HG03378 (cell line): Measurements from ENCODE around the gene OR8B3.
"Not testable (repeated sequence)": the region's sequence is repeated elsewhere in the genome, so short reads cannot be mapped to it uniquely, and the experiment has no call there.

ENCODE experiments used
- ATAC-seq: cut with Tn5 transposase; IDR thresholded peaks from one replicate; pipeline ENCODE4 v1.9.1; 2021; ENCODE audit warnings: mild to moderate bottlenecking, moderate library complexity; ENCODE audit not compliant: unreplicated experiment

The OR8B3 gene, protein sequence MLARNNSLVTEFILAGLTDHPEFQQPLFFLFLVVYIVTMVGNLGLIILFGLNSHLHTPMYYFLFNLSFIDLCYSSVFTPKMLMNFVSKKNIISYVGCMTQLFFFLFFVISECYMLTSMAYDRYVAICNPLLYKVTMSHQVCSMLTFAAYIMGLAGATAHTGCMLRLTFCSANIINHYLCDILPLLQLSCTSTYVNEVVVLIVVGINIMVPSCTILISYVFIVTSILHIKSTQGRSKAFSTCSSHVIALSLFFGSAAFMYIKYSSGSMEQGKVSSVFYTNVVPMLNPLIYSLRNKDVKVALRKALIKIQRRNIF

DNA sequence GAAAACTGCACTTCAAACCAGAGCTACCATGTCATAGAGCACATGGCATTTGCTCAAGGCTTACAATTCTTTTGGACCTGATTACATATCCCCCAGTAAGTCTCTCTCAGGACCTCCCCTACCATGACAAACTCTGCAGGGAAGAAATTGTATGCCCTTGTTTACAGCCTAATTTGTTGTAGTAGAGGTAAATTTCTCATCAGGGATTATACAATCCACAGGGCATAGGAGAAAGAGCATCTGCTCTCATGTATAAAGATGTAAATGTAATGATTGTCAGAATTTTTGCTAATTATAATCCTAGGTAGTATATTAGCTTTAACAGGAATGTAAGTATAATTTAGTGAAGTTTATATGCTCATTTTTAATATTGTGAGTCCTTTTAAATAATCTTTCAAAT lies at the start of gene OR8B3:
Gene OR8B3, minus strand, starts transcription at position 101 of the 400 bp plus-strand sequence. CDS start 1,673 bp downstream, outside the sequence.
- ATAC-seq: no peak

DNA sequence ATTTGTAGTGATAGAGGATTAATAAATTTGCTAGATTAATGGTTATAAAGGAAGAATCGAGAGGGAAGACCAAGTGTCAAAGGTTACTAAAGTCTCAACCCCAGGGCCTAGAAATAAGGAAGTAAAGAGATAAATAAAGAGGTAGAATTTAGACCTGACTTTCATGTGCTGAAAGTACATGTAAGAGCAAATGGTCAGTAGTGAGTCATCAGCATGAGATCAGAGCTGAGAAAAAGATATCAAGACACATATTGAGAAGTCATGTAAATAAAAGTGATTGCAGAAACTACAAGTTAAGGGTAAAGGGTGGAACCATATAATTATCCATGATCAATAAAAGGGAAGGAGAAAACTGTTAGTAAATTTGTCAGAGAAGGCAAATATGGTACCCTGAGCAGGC lies 48.1 kb upstream of the OR8B3 start:
- no peak for ATAC-seq

DNA sequence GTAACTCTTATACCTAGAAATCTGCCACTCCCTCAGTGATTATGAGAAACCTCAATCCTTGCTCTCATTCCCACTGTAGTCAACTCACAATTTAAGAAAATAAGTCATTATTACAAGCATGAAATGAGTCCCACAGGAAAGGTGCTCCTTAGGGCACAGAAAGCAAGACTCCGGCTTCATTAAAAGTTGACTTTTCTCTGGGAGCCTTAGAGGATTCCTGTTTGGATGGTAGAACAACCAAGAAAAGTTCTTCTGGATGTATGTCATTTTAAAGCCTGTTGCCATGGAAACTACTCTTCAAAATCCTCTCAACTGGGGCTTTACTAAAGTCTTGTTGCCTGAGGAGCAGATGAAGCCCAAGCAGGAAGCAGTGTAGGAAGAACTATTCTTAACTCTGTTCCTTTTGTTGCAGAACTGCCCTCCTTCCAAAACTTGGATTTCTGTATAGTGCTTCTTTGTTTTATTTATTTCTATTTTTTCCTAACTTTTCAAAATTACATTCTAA lies 46.9 kb upstream of the OR8B3 start, which contains the start of gene OR8B8:
Gene OR8B8, minus strand, starts transcription at position 51 of the 505 bp plus-strand sequence. CDS start 4,611 bp downstream, outside the sequence.
- ATAC-seq: no peak

DNA sequence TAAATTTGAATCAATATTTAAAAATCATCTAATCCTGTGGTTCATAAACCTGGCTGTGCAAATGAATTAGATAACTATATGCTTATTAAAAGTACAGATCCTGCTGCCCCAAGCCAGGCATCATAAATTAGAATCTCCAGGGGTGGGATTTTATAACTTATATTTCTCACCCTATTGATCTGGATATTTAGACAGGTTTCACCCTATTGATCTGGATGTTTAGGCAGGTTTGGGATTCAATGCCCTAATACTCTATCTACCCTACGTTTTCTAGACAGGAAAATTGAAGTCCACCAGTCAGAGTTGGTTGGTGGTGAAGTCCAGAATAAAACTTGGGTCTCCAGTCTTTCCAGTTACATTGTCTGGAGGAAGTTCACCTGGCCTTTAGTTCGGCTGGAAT lies 44.0 kb upstream of the OR8B3 start:
- no peak for ATAC-seq

DNA sequence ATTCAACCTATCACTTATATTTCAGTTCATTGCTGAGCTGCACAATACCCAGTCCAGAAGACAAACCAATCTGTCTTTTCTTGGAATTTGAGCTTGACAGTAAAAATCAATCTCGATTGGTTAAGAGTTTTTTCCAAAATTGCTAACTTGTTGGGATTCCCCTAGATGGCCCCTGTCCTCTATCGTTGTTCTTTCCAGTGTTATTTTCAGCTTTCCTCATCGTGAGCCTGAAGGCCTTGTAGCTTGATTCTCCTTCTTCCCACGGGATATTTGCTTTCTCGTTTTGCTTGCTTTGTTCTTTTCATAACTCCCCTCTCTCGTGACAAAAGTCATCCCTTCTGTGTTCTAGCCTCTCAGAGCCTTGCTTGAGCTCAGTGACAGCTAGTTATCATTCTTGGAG lies 43.6 kb upstream of the OR8B3 start:
- no peak for ATAC-seq

DNA sequence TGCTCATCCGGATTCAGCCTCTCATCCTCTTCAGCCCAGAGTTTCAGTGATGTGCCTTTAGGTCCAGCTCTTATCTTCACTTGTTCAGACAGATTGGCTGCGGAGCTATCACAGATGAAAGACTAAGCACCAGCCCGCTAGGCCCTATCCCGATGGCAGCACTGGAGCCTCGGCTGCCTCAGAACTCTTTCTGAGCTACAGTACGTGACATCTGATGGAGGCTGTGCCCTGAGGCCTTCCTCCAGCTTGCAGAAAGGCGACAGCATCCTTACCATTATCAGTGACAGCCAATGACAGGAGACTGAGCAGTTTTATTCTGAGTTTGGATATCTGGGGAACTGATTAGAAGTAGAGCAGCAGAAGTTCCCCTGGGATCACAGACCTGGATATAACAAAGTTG lies 42.7 kb upstream of the OR8B3 start:
- ATAC-seq: no peak

DNA sequence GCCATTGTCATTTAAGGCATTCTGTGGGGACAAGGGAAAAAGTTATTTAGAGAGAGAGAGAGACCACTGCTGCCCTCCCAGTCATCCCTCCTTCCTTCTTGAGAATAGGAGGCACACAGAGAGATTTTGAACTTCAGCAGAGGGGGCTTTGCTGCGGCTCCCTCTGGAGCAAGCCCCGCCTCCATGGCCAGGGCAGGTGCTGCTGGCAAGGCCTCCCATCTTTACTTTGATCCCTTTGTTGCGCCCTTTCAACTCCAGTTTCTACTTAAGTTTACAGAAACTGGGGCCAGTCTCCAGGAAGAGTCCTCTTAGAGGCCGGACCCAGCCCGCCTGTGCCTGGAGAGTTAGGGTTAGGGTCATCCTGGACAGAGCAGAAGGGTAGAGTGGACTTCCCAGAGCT lies 42.3 kb upstream of the OR8B3 start:
- no peak for ATAC-seq

DNA sequence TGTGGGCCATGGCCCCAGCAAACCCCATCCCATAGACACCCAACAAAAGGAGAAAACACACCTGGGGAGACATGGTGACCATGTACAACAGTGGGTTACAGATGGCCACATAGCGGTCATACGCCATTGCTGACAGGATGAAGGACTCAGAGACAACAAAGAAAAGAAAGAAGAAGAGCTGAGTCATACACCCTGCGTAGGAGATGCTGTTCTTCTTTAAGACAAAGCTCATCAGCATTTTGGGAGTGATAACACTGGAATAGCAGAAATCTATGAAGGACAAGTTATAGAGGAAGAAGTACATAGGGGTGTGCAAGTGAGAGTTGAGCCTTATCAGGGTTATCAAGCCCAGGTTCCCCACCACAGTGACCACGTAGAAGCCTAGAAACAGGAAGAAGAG lies 41.8 kb upstream of the OR8B3 start:
- no peak for ATAC-seq

DNA sequence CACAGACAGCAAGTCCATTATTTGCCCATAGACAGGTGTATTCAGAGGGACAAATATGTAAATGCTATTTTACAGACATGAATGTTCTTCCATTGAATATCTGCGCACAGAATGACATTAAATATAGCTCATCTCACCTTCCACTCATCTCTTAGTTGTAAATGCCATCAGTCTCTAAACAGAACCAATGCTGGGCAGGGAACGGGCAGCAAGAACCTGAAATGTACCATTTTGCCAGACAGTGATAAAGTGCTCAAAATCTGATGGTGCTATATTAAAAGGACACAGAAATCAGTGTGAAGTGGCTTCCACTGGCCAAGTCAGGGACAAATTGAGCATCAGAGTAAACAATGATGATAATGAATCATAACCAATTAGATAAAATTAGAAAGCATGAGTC lies 35.9 kb upstream of the OR8B3 start:
- ATAC-seq: no peak

DNA sequence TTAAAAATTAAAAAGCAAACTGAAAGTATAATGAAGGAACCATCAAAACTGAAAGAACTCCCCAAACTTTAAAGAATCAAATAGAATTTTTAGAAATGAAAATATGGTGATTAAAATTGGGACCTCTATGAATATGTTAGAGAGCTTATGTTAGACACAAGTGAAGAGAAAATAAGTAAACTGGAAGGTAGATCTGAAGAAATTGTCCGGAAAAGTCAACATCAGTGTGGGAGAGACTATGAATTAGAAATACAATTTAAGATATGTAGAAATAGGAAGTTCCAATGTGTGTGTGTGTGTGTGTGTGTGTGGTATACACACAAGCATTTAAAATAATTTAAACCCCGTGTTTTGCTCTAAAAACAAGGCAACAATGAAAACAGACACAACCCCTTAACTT lies 30.8 kb upstream of the OR8B3 start:
- ATAC-seq: no peak

DNA sequence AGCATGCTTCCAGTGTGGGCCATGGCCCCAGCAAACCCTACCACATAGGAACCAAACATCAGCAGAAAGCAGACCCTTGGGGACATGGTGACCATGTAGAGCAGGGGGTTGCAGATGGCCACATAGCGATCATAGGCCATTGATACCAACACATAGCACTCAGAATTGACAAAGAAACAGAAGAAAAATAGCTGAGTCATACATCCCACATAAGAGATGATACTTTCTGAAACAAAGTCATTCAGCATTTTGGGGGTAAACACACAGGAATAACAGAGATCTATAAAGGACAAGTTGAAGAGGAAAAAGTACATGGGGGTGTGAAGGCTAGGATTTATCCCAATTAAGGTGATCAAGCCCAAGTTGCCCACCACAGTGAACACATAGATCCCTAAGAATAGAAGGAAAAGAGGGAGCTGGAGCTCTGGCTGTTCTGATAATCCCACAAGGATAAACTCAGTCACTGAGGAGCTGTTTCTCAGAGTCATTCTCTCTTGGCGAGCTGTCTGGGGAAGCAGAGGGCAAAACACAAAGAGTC lies 25.6 kb upstream of the OR8B3 start, which contains the start of gene OR8B4:
Gene OR8B4, minus strand, starts transcription at position 488 of the 538 bp plus-strand sequence. Its CDS starts 0 bp downstream, at position 488.
- ATAC-seq: no peak

DNA sequence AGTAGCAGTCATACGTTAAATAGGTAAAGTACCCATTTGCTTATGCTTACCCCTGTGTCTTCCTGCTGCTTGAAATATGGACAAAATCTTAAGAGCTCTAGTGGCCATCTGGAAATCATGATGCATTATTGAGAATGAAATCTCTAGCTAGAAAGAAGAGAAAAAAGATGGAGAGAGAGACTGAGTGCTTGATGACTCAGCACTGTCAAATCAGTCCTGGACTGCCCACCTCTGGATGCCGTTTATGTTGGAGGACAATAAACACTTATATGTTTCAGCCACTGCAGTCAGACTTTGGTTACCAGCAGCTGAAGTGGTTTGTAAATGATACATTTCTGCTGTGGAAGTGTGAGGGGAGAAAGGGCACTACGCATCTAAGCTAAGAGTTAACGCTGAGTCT lies 22.2 kb upstream of the OR8B3 start:
- ATAC-seq: no peak

DNA sequence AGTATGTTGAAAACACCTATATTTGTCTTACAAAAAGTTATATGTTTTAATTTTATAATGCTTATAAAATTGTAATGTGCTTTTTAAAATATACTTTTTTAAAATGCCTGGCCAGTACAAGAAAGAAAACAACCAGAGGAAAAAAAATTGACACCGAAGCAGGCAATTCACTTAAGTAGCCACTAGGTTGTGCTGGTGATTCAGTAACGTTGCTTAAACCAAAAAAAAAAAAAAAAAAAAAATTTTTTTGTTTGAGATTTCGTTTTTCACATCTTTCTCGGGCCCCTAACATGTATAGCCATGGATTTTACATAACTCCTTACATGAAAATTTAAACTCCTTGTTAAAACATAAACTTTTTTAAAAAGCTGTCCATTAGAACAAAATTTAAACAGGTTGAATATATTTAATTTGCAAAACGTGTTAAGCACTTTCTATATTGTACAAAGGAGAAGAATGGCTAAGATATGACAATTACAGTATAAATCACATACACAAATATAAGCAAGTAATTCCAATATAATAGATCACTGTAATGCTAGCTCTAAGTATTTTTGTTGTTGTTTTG lies 16.6 kb upstream of the OR8B3 start:
- ATAC-seq: no peak

DNA sequence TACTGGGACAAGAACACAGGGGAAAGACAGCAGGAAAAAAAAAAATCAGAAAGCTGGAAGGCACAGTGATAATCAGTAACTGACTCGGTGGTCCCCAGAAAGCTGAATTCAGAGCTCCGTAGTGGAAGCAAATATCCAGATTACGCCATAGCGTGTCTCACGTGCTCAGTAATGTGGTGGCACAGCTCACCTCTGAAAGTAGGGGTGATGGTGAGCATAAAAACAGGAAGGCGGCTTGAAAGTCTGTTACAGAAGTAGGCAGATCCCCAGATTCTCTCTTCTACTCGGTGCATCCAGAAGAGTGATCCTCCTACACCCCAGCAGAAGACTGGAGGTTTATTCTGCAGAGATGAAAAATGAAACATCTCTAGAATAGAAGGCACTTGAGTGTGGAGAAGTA lies 11.1 kb upstream of the OR8B3 start:
- ATAC-seq: no peak

DNA sequence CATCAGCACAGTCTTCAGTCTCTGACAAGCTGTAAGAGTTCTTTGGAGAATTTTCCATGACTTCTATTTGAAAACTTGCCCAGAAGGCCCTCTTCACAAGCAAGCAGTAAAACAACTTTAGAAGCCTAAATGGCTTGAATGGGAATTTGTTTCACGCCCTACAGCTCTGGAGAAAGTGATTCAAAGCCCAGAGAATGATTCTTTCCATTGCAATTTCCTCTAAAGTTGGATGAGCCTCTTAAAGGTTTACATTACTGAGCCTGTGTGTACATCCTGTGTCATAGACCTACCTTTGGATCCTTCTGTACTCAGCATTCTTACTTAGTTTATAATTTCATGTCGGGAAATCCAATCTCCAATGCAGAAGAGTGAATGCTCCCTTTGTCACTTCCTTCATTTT lies 6.8 kb upstream of the OR8B3 start:
- ATAC-seq: no peak

DNA sequence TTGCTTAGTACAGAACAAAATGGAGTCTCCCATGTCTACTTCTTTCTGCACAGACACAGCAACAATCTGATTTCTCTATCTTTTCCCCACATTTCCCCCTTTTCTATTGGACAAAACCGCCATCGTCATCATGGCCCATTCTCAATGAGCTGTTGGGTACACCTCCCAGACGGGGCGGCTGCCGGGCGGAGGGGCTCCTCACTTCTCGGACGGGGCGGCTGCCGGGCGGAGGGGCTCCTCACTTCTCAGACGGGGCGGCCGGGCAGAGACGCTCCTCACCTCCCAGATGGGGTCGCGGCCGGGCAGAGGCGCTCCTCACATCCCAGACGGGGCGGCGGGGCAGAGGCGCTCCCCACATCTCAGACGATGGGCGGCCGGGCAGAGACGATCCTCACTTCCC lies 4.4 kb upstream of the OR8B3 start:
- not testable (repeated sequence) for ATAC-seq

DNA sequence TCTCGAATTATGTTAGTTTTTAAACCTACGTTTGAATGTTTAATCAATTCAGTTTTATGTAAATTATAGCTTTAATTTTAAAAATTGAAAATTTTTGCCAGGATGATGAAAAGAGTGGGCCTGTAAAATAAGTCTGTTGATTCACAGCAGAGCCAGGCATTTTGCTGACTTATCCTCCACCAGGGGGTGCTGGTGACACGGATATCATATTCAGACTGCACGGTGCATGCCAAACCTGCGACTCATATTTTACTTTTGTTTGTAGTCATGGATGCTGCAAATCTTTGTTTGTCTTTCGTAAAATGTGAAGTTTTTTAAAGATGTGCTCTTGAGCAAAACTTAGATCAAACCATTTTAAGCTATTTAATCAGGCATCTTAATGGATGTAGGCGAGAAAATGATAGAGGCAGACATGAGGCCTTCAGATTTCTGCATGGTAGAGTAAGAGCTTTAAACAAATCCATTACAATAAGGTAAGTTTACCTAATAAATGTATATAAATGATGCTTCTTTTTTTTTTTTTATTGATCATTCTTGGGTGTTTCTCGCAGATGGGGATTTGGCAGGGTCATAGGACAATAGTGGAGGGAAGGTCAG lies 3.6 kb upstream of the OR8B3 start:
- ATAC-seq: peak; percentile 83

DNA sequence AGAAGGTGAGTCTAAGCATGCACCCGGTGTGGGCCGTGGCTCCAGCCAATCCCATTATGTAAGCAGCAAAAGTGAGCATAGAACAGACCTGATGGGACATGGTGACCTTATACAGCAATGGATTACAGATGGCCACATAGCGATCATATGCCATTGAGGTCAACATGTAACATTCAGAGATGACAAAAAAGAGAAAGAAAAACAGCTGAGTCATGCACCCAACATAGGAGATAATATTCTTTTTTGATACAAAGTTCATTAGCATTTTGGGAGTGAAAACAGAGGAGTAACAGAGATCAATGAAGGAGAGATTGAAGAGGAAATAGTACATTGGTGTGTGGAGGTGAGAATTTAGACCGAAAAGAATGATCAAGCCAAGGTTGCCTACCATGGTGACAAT lies 2.0 kb downstream of the OR8B3 start:
- ATAC-seq: not testable (repeated sequence)

DNA sequence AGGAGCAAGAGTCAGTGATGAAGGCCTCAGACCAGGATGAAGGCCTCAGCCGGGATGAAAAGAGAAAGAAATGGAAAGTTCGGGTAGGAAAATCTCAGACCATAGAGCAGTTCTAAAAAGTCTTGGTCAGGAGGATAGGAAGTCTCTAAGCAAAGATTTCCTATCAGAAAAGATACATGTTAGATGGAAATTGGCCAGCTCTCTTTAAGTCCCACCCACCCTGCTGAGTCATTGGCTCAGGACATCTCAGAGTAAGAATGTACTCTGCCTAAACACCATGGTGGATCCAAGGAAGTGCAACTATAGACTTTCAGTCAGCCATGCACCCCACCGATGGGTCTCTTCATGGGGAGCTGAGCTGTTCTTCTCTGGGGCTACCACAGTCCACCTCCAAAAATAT lies 4.4 kb downstream of the OR8B3 start:
- ATAC-seq: no peak

DNA sequence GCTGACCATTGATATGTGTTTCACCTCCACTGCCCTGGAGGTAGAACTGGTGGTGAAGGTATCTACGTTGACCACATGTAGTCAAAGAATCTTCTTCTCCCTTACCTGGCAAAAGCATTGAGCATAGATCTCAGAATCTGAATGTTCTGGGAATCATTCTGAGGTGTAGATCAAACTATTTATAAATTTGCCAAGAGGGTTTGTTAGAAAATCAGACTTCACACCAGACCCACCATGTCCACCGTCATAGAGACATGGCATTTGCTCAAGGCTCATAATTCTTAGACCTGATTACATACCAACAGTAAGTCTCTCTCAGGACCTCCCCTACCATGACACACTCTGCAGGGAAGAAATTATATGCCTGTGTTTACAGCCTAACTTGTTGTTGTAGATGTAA lies 14.4 kb downstream of the OR8B3 start, which contains the start of gene OR8B2:
Gene OR8B2, minus strand, starts transcription at position 101 of the 400 bp plus-strand sequence. CDS start 1,156 bp downstream, outside the sequence.
- ATAC-seq: no peak

DNA sequence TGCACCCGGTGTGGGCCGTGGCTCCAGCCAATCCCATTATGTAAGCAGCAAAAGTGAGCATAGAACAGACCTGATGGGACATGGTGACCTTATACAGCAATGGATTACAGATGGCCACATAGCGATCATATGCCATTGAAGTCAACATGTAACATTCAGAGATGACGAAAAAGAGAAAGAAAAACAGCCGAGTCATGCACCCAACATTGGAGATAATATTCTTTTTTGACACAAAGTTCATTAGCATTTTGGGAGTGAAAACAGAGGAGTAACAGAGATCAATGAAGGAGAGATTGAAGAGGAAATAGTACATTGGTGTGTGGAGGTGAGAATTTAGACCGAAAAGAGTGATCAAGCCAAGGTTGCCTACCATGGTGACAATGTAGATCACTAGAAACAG lies 16.0 kb downstream of the OR8B3 start:
- not testable (repeated sequence) for ATAC-seq

DNA sequence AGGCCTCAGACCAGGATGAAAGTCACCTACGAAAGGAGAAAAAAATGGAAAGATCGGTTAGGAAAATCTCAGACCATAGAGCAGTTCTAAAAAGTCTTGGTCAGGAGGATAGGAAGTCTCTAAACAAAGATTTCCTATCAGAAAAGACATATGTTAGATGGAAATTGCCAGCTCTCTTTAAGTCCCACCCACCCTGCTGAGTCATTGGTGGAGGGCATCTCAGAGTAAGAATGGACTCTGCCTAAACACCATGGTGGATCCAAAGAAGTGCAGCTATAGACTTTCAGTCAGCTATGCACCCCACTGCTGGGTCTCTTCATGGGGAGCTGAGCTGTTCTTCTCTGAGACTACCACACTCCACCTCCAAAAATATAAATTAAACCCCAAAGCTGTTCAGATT lies 18.2 kb downstream of the OR8B3 start:
- no peak for ATAC-seq
